Retinal pigment epithelial cell (primary cell): ENCODE results near the gene FHOD1.

Experiments used
- DNase-seq: peaks from one replicate; pipeline ENCODE4 v3.0.0-alpha.2; 2010; ENCODE audit warnings: low read depth
- H3K4me3 ChIP-seq: 2 replicates; pipeline ENCODE4 v1.5.1; 2011; ENCODE audit warnings: mild to moderate bottlenecking, low read length, control low read depth, moderate library complexity
- CTCF ChIP-seq: conservative IDR thresholded peaks from 2 replicates; pipeline ENCODE4 v1.5.1; 2011; ENCODE audit warnings: low read depth, low read length, control low read depth, inconsistent platforms

FHOD1 gene

GRCh38 chr16:67264866-67265265 lies 17.6 kb upstream of the FHOD1 start:
- DNase-seq, result no peak
- no peak overlapping the region for H3K4me3 ChIP-seq
- no peak for TF ChIP-seq CTCF

- peak; percentile 16 for TF ChIP-seq CTCF
- H3K4me3 ChIP-seq, result no peak overlapping the region
- DNase-seq, result no peak
Measured at GRCh38 chr16:67264277-67264676, 17.0 kb upstream of the FHOD1 start.

- TF ChIP-seq CTCF, result no peak
- H3K4me3 ChIP-seq, result no peak overlapping the region
- DNase-seq, result no peak
Measured at GRCh38 chr16:67263201-67263600, 15.9 kb upstream of the FHOD1 start.

GRCh38 chr16:67260426-67261063 lies 13.3 kb upstream of the FHOD1 start:
- DNase-seq, result no peak
- H3K4me3 ChIP-seq, result no peak overlapping the region
- peak; percentile 83 for TF ChIP-seq CTCF

- TF ChIP-seq CTCF, result no peak
- H3K4me3 ChIP-seq, result no peak overlapping the region
- DNase-seq, result no peak
Measured at GRCh38 chr16:67259705-67260104, 12.4 kb upstream of the FHOD1 start.

GRCh38 chr16:67258161-67258835 lies 11.0 kb upstream of the FHOD1 start:
- DNase-seq, result no peak
- H3K4me3 ChIP-seq, result no peak overlapping the region
- TF ChIP-seq CTCF, result no peak
